Stimulated activated CD8-positive, alpha-beta memory T cell treated with anti-CD3 and anti-CD28 coated beads, Interleukin-4, amount 100 ng/mL, for 24 hours (primary cell): Measurements from ENCODE around the gene SLC1A7.
A peak's percentile ranks its signal among the peaks of the same experiment; 100 is the strongest.
"Not testable (repeated sequence)": the region's sequence is repeated elsewhere in the genome, so short reads cannot be mapped to it uniquely, and the experiment has no call there.

ENCODE experiments used
- DNase-seq: peaks from one replicate; pipeline ENCODE4 v3.0.0-alpha.2; 2020; ENCODE audit warnings: low read depth

The SLC1A7 gene

DNA sequence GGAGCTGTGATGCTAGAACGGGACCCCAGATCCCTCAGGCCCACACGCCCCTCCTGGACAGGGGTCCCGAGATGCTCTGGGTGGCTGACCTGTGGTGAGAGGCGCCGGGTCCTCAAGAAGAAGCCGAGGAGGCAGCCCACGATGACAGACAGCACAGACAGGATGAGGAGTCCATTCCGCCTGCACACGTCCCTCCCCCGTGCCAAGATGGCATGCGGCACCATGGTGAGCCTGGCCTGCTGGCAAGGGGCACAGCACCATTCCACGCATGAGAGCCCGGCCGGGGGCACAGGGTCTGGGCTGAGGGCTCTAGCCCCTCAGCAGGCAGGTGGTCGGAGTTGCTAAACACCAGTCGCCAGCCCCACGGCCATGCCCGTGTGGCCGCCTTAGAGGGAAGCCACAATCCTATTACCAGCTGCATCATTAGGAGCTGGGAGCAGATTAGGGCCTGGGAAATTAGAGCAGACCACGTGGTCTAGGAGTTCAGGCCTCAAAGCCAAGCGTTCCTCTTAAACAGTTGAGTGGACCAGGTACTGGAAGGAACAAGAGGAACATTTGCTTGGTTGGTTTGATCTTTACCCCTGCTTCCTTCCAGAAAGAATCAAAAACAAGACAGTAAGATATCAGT lies at the start of gene SLC1A7:
Gene SLC1A7, minus strand, starts transcription at position 413 of the 628 bp plus-strand sequence. Its CDS starts 189 bp downstream, at position 224.
- no peak for DNase-seq

GRCh38 chr1:53190210-53190611 lies 47.8 kb upstream of the SLC1A7 start:
- DNase-seq = no peak

GRCh38 chr1:53189061-53189460 lies 46.6 kb upstream of the SLC1A7 start:
- no peak for DNase-seq

GRCh38 chr1:53188099-53188498 lies 45.7 kb upstream of the SLC1A7 start:
- no peak for DNase-seq

GRCh38 chr1:53187401-53187800 lies 45.0 kb upstream of the SLC1A7 start:
- DNase-seq = no peak

- no peak for DNase-seq
Observed at GRCh38 chr1:53186533-53186932, 44.1 kb upstream of the SLC1A7 start.

GRCh38 chr1:53185955-53186297 lies 43.5 kb upstream of the SLC1A7 start:
- not testable (repeated sequence) for DNase-seq

GRCh38 chr1:53183095-53183990 lies 40.9 kb upstream of the SLC1A7 start:
- DNase-seq = no peak

DNA sequence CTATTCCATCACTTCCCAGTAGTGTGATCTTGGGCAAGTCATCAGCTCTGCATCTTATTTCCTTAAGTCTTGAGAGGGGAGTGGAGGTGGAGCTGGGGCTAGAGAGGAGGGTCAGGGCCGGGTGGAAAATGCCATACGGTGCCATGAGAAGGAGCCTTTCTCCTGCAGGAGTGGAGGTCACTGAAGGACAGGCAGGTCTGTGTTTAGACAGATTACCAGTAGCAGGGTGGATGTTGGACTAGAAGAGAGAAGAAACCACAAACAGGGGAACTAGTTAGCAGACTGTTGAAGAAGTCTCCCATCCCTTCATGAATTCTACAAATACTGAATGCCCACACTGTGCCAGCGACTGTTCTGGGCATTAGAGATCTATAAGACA lies 40.3 kb upstream of the SLC1A7 start:
- DNase-seq = no peak

GRCh38 chr1:53182111-53182593 lies 39.7 kb upstream of the SLC1A7 start:
- peak; percentile 73 for DNase-seq

- no peak for DNase-seq
Observed at GRCh38 chr1:53180951-53181350, 38.5 kb upstream of the SLC1A7 start.

DNA sequence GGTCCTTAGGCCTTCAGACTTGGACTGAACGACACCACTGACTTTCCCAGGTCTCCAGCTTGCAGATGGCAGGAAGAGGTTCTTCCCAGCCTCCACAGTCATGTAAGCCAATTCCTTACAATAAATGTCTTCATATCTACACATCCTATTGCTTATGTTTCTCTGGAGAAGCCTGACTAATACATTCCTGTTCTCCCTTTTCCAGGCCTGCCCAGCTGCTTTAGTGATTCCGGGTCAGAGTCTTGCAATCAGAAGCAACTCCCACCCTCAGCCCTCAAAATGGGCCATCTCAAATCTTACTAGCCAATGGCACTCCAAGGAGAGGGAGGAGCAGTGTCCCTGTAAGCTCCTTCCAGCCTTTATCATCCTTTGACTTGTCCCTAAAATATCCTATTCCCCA lies 37.8 kb upstream of the SLC1A7 start:
- no peak for DNase-seq

DNA sequence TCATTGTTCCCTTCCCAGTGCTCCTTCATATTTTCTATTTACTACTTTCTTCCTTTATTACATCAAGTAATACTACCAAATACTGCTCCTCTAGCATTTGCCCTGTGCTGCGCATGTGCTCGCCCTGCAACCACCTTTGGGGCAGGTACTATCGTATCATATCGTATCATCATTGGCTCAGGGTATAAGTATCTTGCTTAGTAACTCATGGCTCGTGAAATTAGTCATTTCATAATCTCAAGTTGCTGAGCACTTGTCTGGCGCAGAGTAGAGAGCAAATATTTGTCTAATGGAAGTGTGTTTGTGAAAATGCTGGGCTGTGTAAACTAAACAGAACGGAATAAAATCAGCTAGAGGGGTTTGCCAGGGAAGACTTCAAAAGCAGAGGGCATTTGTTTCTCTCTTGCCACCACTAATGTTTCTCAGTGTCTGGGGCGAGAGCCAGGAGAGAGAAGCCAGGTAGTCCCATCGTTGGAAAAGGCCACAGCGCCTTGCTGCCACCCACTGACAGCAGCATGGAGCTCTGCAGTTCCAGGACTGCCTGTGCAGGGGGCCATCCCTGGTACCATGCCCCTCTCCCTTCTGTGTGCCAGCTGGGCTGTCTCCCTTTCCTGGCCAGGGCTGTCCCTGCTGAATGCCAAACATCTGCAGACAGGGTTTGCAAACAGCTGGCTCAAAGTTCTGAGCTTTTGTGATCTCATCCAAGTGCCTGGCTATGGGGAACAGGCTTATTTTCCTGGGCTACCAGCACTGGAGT lies 34.2 kb upstream of the SLC1A7 start:
- DNase-seq = no peak

GRCh38 chr1:53174971-53175913 lies 32.8 kb upstream of the SLC1A7 start:
- no peak for DNase-seq

DNA sequence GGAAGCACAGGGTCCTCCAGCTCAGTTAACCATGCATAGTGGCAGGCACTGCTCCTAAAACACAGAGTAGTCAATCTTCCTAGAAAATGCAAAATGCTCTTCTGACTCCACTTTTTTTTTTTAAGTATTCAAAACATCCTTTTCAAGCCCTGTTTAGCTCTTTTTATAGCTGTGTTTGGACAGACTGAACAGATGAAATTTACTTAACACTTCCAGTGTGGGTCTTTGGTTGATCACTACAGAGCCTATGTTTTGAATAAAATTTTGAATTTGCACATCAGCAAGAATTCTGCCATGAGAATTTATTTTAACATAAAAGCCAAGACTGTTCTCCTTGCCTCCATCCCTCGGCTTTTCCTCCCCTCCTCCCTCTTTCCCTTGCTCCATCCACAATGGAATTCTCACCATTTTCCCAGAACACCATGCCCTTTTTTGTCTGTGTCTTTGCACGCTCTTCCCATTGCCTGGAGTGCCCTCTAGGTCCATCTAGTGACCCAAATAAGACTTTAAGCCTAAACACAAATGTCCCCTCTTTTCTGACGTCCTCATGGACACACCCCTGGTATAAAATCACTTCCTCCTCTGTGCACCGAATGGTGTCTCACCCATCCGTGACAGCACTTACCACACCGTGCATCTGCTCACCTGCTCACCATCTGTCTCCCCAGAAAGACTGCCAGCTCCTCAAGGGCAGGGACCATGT lies 30.1 kb upstream of the SLC1A7 start:
- DNase-seq = no peak

GRCh38 chr1:53166912-53167311 lies 24.5 kb upstream of the SLC1A7 start:
- DNase-seq = no peak

DNA sequence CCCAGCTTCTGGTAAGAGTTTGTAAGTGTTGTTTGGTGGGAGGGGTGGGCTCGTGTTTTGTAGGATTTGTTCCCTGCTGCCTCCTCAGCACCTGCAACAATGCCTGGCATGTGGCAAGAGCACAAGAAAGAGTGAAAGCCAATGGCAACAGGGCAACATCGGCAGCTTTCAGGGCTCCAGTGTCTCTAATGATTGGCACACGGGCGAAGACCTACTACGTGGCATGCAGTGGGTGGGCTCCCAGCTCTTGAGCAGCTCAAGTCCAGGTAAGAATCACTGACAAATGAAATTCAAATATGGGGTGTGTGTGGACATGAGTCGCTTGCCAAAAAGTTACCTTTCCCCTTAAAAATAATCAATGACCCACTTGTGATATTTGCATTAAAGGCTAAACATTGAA lies 23.9 kb upstream of the SLC1A7 start:
- DNase-seq = no peak

DNA sequence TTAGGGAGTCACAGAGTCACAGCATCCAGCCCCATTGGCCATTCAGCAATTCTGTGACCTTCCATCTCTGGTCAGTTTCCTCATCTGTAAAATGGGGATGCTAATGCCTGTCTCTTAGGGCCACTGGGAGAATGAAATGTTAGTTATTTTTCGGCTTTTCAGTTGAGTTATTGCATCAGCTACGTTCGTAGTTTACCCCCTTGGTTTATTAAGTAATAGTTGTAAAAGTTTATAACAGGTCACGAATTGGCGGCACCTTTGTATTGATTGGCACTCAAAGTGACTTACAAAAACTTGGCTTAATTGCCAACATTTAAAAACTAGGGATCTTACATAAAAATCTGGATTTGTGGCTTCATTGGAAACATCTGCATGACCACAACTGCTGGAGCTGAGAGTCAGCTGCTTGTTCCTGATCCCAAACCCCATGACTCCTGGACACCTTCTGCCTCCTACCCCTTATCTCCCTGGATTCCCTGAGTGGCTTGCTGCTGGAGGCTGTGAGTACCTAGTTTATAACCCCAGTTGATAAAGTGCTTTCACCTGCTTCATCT lies 23.0 kb upstream of the SLC1A7 start:
- DNase-seq = no peak

DNA sequence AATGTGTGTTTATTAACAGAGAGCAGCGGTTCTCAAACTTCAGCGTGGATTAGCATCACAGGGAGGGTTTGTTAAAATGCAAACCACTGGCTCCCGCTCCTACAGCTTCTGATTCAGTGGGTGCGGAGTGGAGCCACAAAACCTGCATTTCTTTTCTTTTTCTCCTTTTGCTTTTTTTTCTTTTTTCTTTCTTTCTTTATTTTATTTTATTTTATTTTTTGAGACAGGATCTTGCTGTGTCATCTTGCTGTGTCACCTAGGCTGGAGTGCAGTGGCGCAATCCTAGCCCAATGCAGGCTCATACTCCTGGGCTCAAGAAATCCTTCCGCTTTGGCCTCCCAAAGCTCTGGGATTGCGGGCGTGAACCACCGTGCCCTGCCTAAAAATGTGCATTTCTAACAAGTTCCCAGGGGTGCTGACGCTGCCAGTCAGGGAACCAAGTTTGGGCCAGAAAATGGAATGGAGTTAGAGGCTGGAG lies 20.9 kb upstream of the SLC1A7 start:
- no peak for DNase-seq

DNA sequence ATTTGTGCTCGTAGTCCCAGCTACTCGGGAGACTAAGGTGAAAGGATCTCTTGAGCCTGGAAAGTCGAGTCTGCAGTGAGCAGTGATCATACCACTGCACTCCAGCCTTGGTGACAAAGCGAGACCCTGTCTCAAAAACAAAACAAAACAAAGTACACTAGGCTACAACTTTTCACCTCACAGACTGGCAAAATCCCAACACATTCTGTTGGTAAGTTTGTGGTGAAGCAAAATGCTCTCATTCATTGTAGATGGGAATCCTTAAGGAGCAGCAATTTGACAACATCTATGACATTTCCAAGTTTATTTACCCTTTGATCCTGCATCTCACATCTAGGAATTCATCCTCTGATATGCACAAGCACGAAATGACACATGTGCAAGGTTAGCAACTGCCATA lies 20.2 kb upstream of the SLC1A7 start:
- no peak for DNase-seq
